Amygdala (tissue), 56 donors: ENCODE data around the gene KLHL24.
A peak's percentile ranks its signal among the peaks of the same experiment; 100 is the strongest.
"Not testable (repeated sequence)": the region's sequence is repeated elsewhere in the genome, so short reads cannot be mapped to it uniquely, and the experiment has no call there.

Experiments used
- DNase-seq, 56 donors: peaks; one replicate each; lab custom pipeline; 2025; lab: John Stamatoyannopoulos, UW

The KLHL24 gene

GRCh38 chr3:183634707-183635106, 716 bp upstream of the KLHL24 start:
- DNase-seq = no peak

GRCh38 chr3:183635107-183635430, 354 bp upstream of the KLHL24 start:
- peak in 1 of 56 donors; percentile 52 for DNase-seq

GRCh38 chr3:183636221-183637105, 1.0 kb downstream of the KLHL24 start:
- peak; percentile 49 to 97 (median 92) for DNase-seq

GRCh38 chr3:183637106-183637486, 1.7 kb downstream of the KLHL24 start:
- no peak for DNase-seq

GRCh38 chr3:183637633-183638032, 2.2 kb downstream of the KLHL24 start:
- not testable (repeated sequence) for DNase-seq

- DNase-seq = no peak
These were observed 2.9 kb downstream of the KLHL24 start for GRCh38 chr3:183638101-183638852.

GRCh38 chr3:183640635-183641034, 5.2 kb downstream of the KLHL24 start:
- not testable (repeated sequence) for DNase-seq

GRCh38 chr3:183641882-183642281, 6.5 kb downstream of the KLHL24 start:
- no peak for DNase-seq

GRCh38 chr3:183644244-183644643, 8.8 kb downstream of the KLHL24 start:
- DNase-seq = no peak

GRCh38 chr3:183645254-183645653, 9.8 kb downstream of the KLHL24 start:
- no peak for DNase-seq

GRCh38 chr3:183650554-183650953, 15.1 kb downstream of the KLHL24 start:
- DNase-seq = no peak

GRCh38 chr3:183653209-183654064, 18.0 kb downstream of the KLHL24 start:
- DNase-seq = no peak

- DNase-seq = no peak
These were observed 19.3 kb downstream of the KLHL24 start for GRCh38 chr3:183654727-183655126.

- DNase-seq = no peak
These were observed 26.7 kb downstream of the KLHL24 start for GRCh38 chr3:183662099-183662498.

GRCh38 chr3:183664913-183665381, 29.5 kb downstream of the KLHL24 start:
- no peak for DNase-seq

GRCh38 chr3:183680061-183680460, 44.6 kb downstream of the KLHL24 start:
- DNase-seq = no peak

- no peak for DNase-seq
These were observed 52.3 kb downstream of the KLHL24 start for GRCh38 chr3:183687705-183688104.

GRCh38 chr3:183688874-183689273, 53.5 kb downstream of the KLHL24 start:
- DNase-seq = no peak

GRCh38 chr3:183689621-183690020, 54.2 kb downstream of the KLHL24 start:
- not testable (repeated sequence) for DNase-seq

- no peak for DNase-seq
These were observed 55.1 kb downstream of the KLHL24 start for GRCh38 chr3:183690402-183690995.
